IMR-90 (cell line): ENCODE data around the gene CADM3. TPM values are rescaled to one million over a fixed set of nuclear protein-coding genes. Genes with fewer than 3 reads are reported as not detected.

Source experiments
- ATAC-seq: fragments of 200-7000 bp; cut with Tn5 transposase; 2 replicates; pipeline ENCODE4 v1.9.1; 2020; ENCODE audit warnings: low read depth, mild to moderate bottlenecking, moderate library complexity
- BruUV-seq: library from RNA; stranded (reverse); fragments of 400-500 nt; replicated peaks from 2 replicates; lab custom pipeline; 2021; lab: Mats Ljungman, UMichigan
- CTCF ChIA-PET: fragments of 300-600 bp; formaldehyde crosslinking; extraction: SDS; loops from one replicate; lab custom pipeline; 2021; ENCODE audit warnings: antibody characterized with exemption; lab: Yijun Ruan, JAX
- POLR2A ChIA-PET: fragments of 300-600 bp; sonication (Branson Sonifier 250); formaldehyde crosslinking; loops from one replicate; lab custom pipeline; 2022; ENCODE audit warnings: antibody characterized with exemption; ENCODE audit not compliant: unreplicated experiment; lab: Charles Lee
- DNase-seq: peaks from one replicate; pipeline ENCODE4 v3.0.0; 2013
- H2AFZ ChIP-seq: replicated peaks from 2 replicates; pipeline ENCODE3; 2013; ENCODE audit warnings: low read length, mild to moderate bottlenecking; ENCODE audit not compliant: poor library complexity
- H2AK5ac ChIP-seq: 2 replicates; pipeline ENCODE4 v1.6.1; 2013; ENCODE audit warnings: low read depth, low read length, inconsistent platforms
- H2AK9ac ChIP-seq: replicated peaks from 2 replicates; pipeline ENCODE3; 2013; ENCODE audit warnings: mild to moderate bottlenecking, low read depth, low read length, moderate library complexity; ENCODE audit not compliant: poor library complexity
- H2BK120ac ChIP-seq: 2 replicates; pipeline ENCODE4 v1.6.1; 2013; ENCODE audit warnings: low read depth, low read length, inconsistent platforms
- H2BK15ac ChIP-seq: 3 replicates; pipeline ENCODE4 v1.6.1; 2013; ENCODE audit warnings: low read depth, low read length, inconsistent platforms
- H2BK20ac ChIP-seq: 2 replicates; pipeline ENCODE4 v1.6.1; 2013; ENCODE audit warnings: low read depth, mild to moderate bottlenecking, inconsistent platforms, low read length, moderate library complexity
- H2BK5ac ChIP-seq: 2 replicates; pipeline ENCODE4 v1.6.1; 2013; ENCODE audit warnings: mild to moderate bottlenecking, low read depth, low read length, inconsistent platforms; ENCODE audit not compliant: poor library complexity, severe bottlenecking
- H3K14ac ChIP-seq: replicated peaks from 2 replicates; pipeline ENCODE4 v1.6.1; 2013; ENCODE audit warnings: low read depth, low read length, inconsistent platforms
- H3K18ac ChIP-seq: 2 replicates; pipeline ENCODE4 v1.6.1; 2013; ENCODE audit warnings: low read depth, low read length, control low read depth
- H3K23ac ChIP-seq: 2 replicates; pipeline ENCODE4 v1.6.1; 2013; ENCODE audit warnings: low read depth, low read length, inconsistent platforms
- H3K27ac ChIP-seq: 2 replicates; pipeline ENCODE4 v1.5.1; 2013; ENCODE audit warnings: mild to moderate bottlenecking, control low read depth, low read length; ENCODE audit not compliant: insufficient read depth
- H3K27me3 ChIP-seq: 2 replicates; pipeline ENCODE4 v1.6.1; 2013; ENCODE audit warnings: low read length; ENCODE audit not compliant: control insufficient read depth, insufficient read depth
- H3K36me3 ChIP-seq: 2 replicates; pipeline ENCODE4 v1.6.1; 2013; ENCODE audit warnings: low read length, mixed read lengths; ENCODE audit not compliant: control insufficient read depth, insufficient read depth
- H3K4ac ChIP-seq: 2 replicates; pipeline ENCODE4 v1.6.1; 2013; ENCODE audit warnings: low read depth, low read length, inconsistent platforms
- H3K4me1 ChIP-seq: 2 replicates; pipeline ENCODE4 v1.6.1; 2013; ENCODE audit warnings: low read length, mixed read lengths; ENCODE audit not compliant: control insufficient read depth, insufficient read depth
- H3K4me2 ChIP-seq: 2 replicates; pipeline ENCODE4 v1.6.1; 2013; ENCODE audit warnings: low read depth, mild to moderate bottlenecking, control low read depth, low read length, moderate library complexity
- H3K4me3 ChIP-seq: 2 replicates; pipeline ENCODE4 v1.5.1; 2013; ENCODE audit warnings: low read depth, mild to moderate bottlenecking, control low read depth, low read length, moderate library complexity; ENCODE audit not compliant: insufficient read depth
- H3K56ac ChIP-seq: 2 replicates; pipeline ENCODE4 v1.6.1; 2013; ENCODE audit warnings: low read length, inconsistent platforms; ENCODE audit not compliant: insufficient read depth; ENCODE audit errors: extremely low read depth
- H3K79me1 ChIP-seq, 2 experiments: 2 replicates each; pipeline ENCODE4 v1.6.1; 2013; ENCODE audit warnings: low read length in 2 of 2, inconsistent platforms in 1 of 2, low read depth in 1 of 2
- H3K9ac ChIP-seq: 2 replicates; pipeline ENCODE4 v1.6.1; 2013; ENCODE audit warnings: low read depth, low read length, control low read depth
- H3K9me1 ChIP-seq: 2 replicates; pipeline ENCODE4 v1.6.1; 2013; ENCODE audit warnings: low read length, inconsistent platforms; ENCODE audit not compliant: insufficient read depth
- H3K9me3 ChIP-seq: 2 replicates; pipeline ENCODE4 v1.6.1; 2013; ENCODE audit warnings: low read length; ENCODE audit not compliant: control insufficient read depth, insufficient read depth
- H4K20me1 ChIP-seq: 2 replicates; pipeline ENCODE4 v1.6.1; 2013; ENCODE audit warnings: low read length, inconsistent platforms; ENCODE audit not compliant: insufficient read depth
- H4K5ac ChIP-seq: 2 replicates; pipeline ENCODE4 v1.6.1; 2013; ENCODE audit warnings: mild to moderate bottlenecking, low read depth, low read length, control low read depth
- H4K8ac ChIP-seq, 2 experiments: 2 replicates each; pipeline ENCODE4 v1.6.1; 2013; ENCODE audit warnings: low read depth in 2 of 2, low read length in 2 of 2, control low read depth in 1 of 2, inconsistent platforms in 1 of 2
- H4K91ac ChIP-seq: 2 replicates; pipeline ENCODE4 v1.6.1; 2013; ENCODE audit warnings: low read depth, low read length, inconsistent platforms; ENCODE audit not compliant: insufficient read depth
- CEBPB ChIP-seq: IDR thresholded peaks from 2 replicates; pipeline ENCODE4 v1.6.1; 2012; ENCODE audit warnings: low read depth, low read length, improper control_type of control experiment
- CHD1 ChIP-seq: IDR thresholded peaks from 2 replicates; pipeline ENCODE4 v1.6.1; 2012; ENCODE audit warnings: low read depth, low read length, improper control_type of control experiment
- MAZ ChIP-seq: IDR thresholded peaks from 2 replicates; pipeline ENCODE4 v1.6.1; 2012; ENCODE audit warnings: low read depth, mild to moderate bottlenecking, low read length, improper control_type of control experiment, moderate library complexity, borderline replicate concordance
- MXI1 ChIP-seq: IDR thresholded peaks from 2 replicates; pipeline ENCODE4 v1.6.1; 2012; ENCODE audit warnings: low read depth, mild to moderate bottlenecking, low read length, moderate library complexity, borderline replicate concordance
- POLR2A ChIP-seq: IDR thresholded peaks from 2 replicates; pipeline ENCODE4 v1.6.1; 2012; ENCODE audit warnings: mild to moderate bottlenecking, low read depth, low read length
- USF2 ChIP-seq: fragments of 150-350 bp; IDR thresholded peaks from 2 replicates; pipeline ENCODE4 v1.6.1; 2017; ENCODE audit warnings: mild to moderate bottlenecking, antibody characterized with exemption, low read length, low read depth
- WGBS, 2 experiments: methylation state at CpG; one replicate each; pipeline versions ENCODE4 v1.1.5 to v1.1.7; 2013; ENCODE audit warnings: missing lambda C conversion rate in 2 of 2; ENCODE audit not compliant: insufficient read length in 1 of 2; ENCODE audit errors: extremely low coverage in 2 of 2; 5-methylcytosine and 5-hydroxymethylcytosine counted together
- dilution Hi-C: fragments of 300-500 bp; cut with HindIII; formaldehyde crosslinking; loops from one replicate; pipeline ENCODE4 v1.14.3; 2018; ENCODE audit warnings: low sequenced_read_pairs; ENCODE audit not compliant: unreplicated experiment
- in situ Hi-C: fragments of 300-500 bp; cut with MboI; formaldehyde crosslinking; loops from 3 replicates; pipeline ENCODE4 v1.14.3; 2019; ENCODE audit warnings: low sequenced_read_pairs, inconsistent platforms, mixed read lengths
- intact Hi-C: fragments of 100-400 bp; cut with micrococcal nuclease; formaldehyde crosslinking; loops from 2 replicates; pipeline ENCODE4 v1.10.0; 2022
- polyA plus RNA-seq, 3 experiments: library from polyadenylated mRNA; depleted of rRNA; stranded (reverse); fragments of >200 nt; gene quantifications; 2 replicates each; pipeline ENCODE4 v1.2.3, GENCODE V29; 2012; ENCODE audit warnings: low replicate concordance in 1 of 3
- total RNA-seq: library from RNA; depleted of rRNA; stranded (reverse); fragments of >200 nt; gene quantifications from 2 replicates; pipeline ENCODE4 v1.2.3, GENCODE V29; 2012

The CADM3 gene
- total and polyA plus RNA-seq, 2 of the 4 experiments (the other 2 are of a cell fraction): not detected

GRCh38 chr1:159146980-159147379 is 24.4 kb upstream of the CADM3 start:
- no peak overlapping the region for H3K56ac ChIP-seq
- TF ChIP-seq MXI1 (no peak), POLR2A (no peak), USF2 (no peak), MAZ (no peak), CHD1 (no peak), CEBPB (no peak)
- POLR2A ChIA-PET: no interaction called here
- H3K4me2 ChIP-seq: no peak overlapping the region
- H3K4me1 ChIP-seq: no peaks in the 10 kb centered on the region
- H3K9ac ChIP-seq: no peak overlapping the region
- no peaks in the 10 kb centered on the region for H3K36me3 ChIP-seq
- H3K27me3 ChIP-seq: no peaks in the 10 kb centered on the region
- H3K27ac ChIP-seq: no peak overlapping the region
- no peak overlapping the region for H3K23ac ChIP-seq
- CTCF ChIA-PET: no interaction called here
- no peak overlapping the region for H2AK5ac ChIP-seq
- no peak overlapping the region for H2BK5ac ChIP-seq
- H2AK9ac ChIP-seq: no peak overlapping the region
- H3K4ac ChIP-seq: no peak overlapping the region
- ATAC-seq (no peak), DNase-seq (no peak)
- H2BK120ac ChIP-seq: no peak overlapping the region
- H3K79me1 ChIP-seq: no peaks in the 10 kb centered on the region
- no peak overlapping the region for H4K8ac ChIP-seq
- H3K14ac ChIP-seq: no peak overlapping the region
- in situ Hi-C loops (no loop called here), intact Hi-C loops (no loop called here), dilution Hi-C loops (no loop called here)
- H4K5ac ChIP-seq: no peak overlapping the region
- H3K9me3 ChIP-seq: no peaks in the 10 kb centered on the region
- H4K20me1 ChIP-seq: no peaks in the 10 kb centered on the region
- H3K9me1 ChIP-seq: no peaks in the 10 kb centered on the region
- 38% methylated on average over 2 of the region's 3 CpGs; no CpG with 5 or more reads in 1 of the 2 experiments for WGBS, 2 experiments
- no peak overlapping the region for H2BK15ac ChIP-seq
- H4K91ac ChIP-seq: no peak overlapping the region
- no peak overlapping the region for H2AFZ ChIP-seq
- no TSS peak for BruUV-seq
- H3K4me3 ChIP-seq: no peak overlapping the region
- H2BK20ac ChIP-seq: no peak overlapping the region
- H3K18ac ChIP-seq: no peak overlapping the region
